Stimulated activated CD4-positive, alpha-beta T cell treated with anti-CD3 and anti-CD28 coated beads, Interleukin-12 subunit alpha, Interleukin-12 subunit beta, amount 100 ng/mL, for 24 hours (primary cell): Measurements from ENCODE around the gene ZNF770.

Experiments used
- DNase-seq, 2 experiments: peaks; one replicate each; pipeline ENCODE4 v3.0.0-alpha.2; 2020; ENCODE audit warnings: low read depth in 2 of 2

Gene ZNF770, protein sequence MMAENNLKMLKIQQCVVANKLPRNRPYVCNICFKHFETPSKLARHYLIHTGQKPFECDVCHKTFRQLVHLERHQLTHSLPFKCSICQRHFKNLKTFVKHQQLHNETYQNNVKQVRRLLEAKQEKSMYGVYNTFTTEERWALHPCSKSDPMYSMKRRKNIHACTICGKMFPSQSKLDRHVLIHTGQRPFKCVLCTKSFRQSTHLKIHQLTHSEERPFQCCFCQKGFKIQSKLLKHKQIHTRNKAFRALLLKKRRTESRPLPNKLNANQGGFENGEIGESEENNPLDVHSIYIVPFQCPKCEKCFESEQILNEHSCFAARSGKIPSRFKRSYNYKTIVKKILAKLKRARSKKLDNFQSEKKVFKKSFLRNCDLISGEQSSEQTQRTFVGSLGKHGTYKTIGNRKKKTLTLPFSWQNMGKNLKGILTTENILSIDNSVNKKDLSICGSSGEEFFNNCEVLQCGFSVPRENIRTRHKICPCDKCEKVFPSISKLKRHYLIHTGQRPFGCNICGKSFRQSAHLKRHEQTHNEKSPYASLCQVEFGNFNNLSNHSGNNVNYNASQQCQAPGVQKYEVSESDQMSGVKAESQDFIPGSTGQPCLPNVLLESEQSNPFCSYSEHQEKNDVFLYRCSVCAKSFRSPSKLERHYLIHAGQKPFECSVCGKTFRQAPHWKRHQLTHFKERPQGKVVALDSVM

DNA sequence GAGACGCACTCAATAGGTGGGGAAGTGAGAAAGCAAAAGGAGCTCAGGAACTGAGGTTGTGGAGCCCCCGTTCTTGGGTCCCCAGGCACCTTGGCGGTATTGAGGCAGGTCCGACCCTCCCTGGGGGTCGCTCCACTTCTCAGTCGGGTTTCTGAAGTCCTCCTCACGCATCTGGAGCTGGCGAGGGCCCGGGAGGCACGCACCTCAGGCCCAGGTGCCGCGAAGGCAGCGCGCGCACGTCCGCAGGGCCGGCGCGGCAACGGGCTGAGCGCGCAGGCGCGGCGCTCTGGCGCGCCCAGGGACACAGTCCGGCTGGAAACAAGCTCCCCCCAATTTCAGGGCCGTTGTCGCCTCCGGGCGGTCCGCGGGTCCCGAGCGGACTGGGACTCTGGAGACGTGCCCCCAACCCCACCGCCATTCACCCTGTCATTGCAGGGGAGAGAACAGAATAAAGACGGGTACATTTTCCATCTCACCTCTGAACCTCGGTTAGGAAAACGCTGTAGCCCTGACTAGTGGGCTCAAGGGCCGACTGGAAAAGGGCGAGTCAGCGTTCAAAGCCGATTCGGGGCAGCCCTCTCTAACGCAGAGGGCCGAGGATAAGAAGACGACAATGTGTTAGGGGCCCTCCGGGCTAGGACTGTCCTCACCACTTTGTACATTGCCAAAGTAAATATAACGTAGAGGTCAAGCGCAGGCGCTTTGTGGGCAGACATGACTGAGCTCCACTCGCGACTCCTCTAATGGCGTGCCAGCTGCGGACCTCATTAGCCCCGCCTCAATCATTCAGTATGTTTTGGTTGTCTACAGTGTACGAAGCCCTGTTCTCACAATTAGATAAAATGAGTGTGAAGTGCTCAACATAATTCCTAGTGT lies at the start of gene ZNF770:
ZNF770 (minus strand) TSS at position 261 of the 876 bp plus-strand sequence. CDS start 4,853 bp downstream, outside the sequence.
- peak; percentile 67 to 77 for DNase-seq

DNA sequence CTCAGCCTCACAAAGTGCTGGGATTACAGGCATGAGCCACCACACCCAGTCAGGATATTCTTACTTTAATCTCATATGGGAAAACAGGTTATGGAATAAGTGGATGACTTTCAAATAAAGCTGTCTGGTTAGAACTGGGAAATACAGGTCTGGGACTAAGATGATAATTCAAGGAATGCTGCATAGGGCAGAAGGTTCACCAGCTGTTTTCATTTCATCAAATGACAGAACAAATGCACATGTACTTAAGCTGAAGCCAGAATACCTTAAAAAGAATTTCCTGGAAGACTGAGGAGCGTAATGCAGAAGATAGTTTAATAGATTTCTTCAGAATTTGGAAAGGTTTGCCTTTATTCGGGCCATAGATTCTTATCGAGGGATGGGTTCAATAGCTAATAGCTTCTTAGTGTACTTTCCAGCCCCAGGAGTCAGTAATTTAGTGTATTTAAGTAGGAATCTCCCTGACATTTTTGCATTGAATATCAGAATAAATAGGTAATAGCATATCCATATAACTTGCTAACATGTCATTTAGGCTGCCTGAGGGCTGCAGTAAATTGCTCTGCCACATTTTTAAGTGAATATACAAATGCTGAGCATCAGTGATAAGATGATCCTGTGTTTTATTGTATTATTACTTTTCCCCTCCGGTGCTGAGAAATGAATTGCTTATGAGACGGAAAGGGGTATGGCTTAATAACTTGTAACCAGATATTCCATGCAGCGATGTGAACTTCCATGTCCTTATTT lies 40.3 kb upstream of the ZNF770 start:
- DNase-seq, result no peak

DNA sequence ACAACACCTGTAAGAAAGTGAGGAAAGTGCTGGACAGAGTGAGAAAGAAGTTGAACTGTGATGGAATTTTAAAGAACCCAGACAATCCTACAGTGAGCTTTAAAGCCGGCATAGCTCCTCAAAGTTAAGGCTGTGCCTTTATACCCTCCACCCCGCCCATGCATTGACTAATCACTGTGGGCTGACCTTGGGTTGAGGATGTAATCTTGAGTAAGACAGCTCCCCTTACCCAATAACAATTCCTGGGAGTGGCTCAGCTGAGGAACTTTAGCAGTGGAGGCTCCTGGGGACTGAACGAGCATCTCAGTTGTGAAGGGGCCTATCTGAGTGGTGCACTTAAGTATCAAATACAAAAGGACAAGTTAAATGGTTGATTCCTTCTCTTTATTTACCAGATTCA lies 35.7 kb upstream of the ZNF770 start:
- DNase-seq, result no peak

DNA sequence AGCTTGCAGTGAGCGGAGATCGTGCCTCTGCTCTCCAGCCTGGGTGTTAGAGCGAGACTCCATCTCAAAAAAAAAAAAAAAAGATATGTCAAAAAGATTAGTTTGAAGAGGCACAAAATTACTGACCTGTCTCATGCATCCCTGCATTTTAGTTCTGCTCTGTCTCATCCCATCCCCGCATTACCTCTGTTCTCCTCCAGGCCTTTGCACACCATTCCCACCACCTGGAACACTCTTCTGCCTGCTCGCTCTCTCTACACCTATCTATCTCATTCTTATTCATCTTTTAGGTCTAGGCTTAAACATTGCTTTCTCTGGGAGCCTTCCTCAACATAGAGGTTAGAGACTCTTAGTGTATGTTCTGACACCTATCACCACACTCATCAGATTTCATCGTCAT lies 32.9 kb upstream of the ZNF770 start:
- DNase-seq, result no peak

DNA sequence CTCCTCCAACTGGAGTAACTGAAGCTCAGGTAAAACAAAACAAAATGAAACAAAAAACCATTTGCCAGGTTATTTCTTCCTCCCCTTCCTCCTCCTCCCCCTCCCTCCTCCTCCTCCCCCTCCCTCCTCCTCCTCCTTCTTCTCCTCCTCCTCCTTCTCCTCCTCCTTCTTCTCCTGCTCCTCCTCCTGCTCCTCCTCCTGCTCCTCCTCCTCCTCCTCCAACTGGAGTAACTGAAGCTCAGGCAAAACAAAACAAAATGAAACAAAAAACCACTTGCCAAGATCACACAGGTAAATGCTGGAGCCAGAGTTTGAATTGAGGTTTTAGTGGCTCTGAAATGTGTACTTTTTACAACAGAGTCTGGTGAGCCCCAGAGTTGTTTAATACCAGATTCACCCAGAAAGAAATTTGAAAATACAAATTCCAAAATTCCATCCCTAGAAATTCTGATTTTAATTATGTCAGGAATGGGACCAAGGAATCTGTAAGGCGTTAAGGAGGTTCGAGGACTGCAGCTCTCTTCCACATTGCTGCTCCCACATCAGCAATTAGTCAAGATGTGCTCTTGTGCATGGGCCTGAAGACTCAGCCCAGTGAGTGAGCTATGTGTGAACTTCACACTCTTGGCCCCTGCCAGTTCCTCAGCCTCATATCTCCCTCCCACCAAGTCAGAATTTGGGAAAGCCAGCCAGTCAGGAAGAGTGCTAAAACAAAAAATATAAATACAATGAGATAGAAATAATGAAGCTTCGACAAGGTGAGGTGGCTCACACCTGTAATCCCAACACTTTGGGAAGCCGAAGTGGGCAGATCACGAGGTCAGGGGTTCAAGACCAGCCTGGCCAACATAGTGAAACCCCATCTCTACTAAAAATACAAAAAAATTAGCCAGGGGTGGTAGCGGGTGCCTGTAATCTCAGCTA lies 31.6 kb upstream of the ZNF770 start:
- DNase-seq, result no peak

DNA sequence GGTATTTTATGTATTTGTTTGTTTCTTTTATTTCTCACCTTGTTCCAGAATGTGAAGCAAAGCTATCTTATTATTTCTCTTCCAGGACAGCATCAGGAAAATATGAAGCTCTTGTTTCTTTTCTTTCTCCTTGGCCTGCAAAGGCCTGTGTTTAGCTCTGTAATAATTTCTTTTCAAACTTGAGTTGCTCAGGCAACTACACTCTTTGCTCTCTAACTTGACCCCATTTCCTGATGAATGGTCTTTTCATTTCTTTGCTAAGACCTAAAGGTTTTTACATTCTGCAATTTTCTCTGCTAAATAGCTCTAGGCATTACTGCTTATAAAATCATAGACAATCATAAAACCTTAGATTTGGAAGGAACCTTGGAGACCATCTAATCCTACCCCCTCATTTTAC lies 26.2 kb upstream of the ZNF770 start:
- no peak for DNase-seq

DNA sequence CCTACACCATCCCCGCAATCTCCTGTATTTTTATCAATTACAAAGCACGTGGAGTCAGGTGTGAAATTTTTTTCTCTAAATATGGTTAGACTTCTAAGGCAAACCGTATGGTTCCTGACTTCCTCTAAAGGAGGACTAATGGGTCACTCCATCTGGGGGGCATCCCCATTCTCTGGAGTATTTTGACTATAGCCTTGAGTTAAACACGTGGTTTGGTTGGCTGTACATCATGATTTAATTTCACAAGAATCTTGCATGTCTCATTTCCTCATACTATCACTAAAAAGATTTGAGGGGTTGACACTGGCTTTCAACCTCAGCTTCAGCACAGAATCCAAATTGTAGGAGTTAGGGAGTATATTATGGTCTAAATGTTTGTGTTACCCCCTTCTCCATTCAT lies 25.3 kb upstream of the ZNF770 start:
- no peak for DNase-seq

DNA sequence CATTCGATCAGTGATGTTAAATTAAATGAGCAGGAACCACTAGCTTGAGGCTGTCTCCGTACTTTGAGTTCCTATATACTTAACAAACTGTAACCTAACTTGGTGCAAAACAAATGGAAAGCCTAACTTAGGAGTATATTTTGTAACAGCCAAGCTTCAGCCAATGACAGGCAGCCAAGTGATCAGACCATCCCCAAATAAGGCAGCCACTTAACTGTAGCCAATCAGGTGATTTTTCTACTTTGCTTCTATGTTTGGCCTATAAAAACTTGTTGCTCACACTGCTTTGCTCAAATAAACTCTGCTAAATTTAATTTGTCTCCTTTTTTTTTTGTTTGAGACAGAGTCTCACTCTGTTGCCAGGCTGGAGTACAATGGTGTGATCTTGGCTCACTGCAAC lies 19.3 kb upstream of the ZNF770 start:
- no peak for DNase-seq

DNA sequence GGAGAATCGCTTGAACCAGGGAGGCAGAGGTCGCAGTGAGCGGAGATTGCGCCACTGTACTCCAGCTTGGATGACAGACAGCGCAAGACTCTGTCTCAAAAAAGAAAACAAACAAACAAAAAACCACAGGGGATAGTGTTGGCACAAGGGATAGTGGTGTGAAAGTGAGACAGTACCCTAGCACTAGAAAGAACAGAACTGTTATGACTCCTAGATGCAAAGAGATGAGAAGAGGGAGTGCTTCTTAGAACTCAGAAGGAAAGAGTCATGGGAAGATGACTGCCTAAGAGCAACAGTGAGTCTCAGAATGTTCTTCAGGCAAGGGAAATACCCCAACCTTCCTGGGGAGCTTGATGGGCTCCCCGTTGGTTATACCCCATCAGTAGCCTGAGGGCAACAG lies 17.8 kb upstream of the ZNF770 start:
- no peak for DNase-seq

DNA sequence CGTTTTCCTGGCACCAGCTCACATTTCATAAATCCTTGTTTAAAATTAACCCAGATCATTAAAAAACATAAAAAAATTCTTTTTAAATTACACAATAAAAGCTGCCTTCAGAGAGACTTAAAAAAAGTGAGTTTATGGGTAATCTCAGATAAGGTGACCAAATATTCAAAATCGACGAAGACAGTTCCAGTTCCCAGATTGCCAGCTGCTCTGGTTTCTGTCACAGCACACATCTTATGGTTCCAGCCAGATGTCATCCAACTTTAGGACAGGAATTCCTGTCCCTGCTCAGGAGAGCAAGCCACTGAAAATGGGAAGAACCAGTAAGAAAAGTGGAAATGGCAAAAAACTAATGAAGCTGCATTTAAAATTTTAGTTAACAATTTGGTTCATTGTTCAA lies 15.8 kb upstream of the ZNF770 start:
- no peak for DNase-seq

DNA sequence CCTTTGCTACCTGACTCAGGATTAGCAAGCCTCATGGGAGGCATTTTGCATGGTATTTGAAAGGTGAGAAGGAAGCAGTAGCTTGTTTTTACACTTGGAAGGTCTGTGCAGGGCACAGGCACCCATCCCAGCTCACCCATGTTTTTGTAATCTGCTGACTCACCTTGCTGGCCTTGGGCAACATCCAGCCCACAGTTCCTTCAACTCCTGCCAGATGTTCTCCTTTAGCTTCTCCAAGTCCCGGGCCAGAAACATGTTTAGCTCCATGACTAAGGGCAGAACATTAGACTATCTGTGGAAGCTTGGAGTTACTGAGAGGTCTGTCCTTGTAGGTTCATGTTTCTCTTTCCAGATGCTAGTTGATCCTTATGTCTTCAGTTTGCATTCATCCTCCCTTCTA lies 12.4 kb upstream of the ZNF770 start:
- DNase-seq, result no peak

DNA sequence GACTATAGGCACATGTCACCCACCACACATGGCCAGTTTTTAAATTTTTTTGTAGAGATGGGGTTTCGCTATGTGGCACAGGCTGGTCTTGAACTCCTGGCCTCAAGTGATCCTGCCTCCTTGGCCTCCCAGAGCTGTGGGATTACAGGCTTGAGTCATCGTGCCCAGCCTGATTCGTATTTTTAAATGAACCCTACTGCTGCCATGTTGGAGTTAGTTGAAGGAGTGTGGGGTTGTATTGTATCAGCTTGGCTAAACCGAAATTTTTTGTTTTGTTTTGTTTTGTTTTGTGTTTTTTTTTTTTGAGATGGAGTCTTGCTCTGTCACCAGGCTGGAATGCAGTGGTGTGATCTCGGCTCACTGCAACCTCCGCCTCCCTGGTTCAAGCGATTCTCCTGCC lies 11.8 kb upstream of the ZNF770 start:
- no peak for DNase-seq

DNA sequence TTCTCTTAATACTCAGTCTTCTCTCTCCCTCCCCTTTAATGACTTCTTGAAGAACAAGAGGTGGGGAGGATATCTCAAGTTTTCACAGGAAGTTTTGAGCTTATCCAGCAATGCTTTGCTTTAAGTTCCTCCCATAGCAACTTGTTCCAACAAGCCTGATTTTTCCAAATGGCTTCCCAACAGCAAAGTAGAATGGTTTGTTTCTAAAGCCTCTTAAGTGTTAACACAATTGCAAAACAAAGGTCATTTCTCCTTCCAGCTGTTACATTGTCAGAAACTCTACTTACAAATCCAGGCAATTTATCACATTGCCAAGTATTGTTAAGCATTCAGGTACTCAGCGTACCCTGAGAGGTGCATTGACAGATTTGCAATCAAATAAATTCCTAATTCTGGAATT lies 6.8 kb upstream of the ZNF770 start:
- DNase-seq, result no peak

DNA sequence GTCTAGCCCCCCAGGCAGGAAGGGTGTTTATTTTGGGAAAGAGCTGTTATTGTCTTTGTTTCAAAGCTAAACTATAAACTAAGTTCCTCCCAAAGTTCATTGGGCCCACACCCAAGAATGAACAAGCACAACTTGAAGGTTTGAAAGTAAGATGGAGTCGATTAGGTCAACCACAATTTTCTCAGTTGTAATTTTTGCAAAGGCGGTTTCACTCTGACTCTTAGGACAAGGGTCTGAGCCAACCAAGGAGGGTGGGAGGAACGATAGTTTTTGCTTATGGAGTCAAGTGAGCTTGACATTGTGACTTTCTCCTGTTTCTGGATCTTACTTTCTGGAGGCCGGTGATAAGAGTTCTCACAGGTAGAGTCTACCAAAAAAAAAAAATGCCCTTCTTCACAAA lies 5.8 kb upstream of the ZNF770 start:
- DNase-seq, result no peak

DNA sequence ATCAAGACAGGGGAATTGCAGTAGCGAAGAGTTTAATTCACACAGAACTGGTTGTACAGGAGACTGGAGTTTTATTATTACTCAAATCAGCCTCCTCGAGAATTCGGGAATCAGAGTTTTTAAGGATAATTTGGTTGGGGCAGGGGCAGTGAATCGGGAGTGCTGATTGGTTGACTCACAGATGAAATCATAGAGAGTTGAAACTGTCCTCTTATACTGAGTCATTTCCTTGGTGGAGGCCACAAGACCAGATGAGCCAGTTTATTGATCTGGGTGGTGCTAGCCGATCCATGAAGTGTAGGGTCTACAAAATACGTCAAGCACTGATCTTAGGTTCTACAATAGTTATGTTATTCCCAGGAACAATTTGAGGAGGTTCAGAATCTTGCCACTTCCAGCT lies 5.3 kb upstream of the ZNF770 start:
- no peak for DNase-seq

DNA sequence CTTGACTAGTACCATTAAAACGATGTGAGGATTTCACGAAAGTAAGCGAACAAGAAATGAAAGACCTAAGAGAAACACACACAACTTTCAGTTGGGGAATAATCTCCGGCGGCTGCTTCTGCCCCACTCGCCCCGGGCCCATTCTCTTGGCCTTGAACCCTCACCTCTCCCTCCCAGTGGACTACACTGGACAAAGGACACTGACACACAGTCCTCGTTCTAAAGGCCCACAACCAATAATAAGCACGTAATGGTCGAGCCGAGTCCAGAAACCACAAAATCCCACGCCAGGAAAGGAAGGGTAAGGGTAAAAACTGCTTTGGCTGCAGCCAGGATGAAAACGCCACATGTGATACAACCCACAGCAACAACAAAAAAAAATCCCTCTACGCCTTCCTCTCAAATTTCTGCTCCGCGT lies 469 bp downstream of the ZNF770 start:
- no peak for DNase-seq

DNA sequence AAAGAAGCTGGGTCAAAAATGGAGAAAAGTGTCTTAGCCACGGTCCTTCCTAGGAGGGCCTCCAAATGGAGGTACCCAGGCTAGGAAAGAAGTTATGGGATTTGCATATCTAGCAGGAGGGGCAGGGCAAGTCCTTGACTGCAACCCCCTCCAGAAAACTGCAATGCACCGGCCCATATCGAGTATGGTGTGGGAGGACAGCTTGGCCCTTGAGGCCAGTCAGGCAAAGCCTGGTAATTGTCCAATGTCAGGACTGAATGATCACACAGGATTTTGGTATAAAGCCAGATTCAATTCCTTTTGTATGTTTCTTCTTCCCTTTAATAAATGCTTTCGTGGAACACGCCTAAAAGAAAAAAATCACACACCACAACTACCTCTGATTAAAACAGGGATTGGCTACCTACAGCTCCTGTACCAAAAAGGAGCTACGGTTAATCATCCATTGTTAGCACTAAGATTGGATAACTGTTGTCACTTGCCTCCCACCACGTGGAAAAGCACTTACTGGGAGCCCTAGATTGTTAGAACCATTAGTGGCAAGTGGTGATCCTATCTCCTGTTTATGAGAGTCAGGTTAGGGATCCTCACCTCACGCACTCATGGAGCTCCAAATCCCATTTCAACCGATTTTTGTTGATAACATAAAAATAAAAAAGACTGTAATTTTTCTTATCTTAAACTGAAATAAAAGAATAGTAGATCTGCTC lies 1.2 kb downstream of the ZNF770 start:
- DNase-seq, result no peak

DNA sequence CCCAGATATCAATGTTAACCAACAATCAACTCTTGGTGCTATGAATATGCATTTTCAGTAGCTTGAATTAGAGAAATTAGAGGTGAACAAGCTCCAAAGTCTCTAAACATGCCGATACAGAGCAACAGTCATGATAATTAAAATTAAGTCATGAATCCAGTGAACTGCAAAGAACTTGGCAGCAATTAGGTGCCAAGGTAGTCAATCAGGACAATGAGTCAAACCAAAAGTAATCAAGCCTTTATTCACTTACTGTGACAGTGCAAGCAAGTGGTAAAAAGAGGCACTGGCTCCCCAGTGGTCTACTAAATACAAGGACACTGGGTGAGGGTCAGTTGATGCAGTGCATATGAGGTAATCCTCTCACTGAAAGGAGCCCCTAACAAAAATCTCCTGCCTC lies 1.8 kb downstream of the ZNF770 start:
- DNase-seq, result no peak

DNA sequence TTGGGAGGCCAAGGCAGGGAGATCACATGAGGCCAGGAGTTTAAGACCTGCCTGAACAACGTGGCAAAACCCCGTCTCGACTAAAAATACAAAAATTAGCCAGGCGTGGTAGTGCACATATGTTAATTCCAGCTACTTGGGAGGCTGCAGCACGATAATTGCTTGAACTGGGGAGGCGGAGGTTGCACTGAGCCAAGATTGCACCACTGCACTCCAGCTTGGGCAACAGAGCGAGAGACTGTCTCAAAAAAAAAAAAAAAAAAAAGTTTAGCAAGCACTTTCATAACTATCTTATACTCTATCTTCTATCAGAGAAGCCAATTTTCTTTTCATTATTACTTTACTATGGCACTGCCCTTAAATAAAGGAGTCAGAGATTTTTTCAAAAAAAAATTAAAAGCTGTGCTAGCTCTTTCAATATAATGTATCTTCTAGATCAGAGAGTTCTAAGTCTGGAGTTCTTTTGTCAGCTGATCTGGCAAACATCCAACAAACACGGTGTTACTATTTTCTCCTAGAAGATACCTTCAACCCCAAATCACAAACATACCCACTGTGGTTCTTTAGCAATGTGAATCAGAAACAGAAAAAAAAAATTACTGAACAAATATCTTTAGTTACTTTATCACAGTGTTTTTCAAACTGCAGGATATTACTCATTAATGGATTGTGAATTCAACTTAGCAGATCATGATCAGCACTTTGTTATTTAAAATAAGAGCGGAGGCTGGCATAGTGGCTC lies 3.0 kb downstream of the ZNF770 start:
- DNase-seq, result no peak
